ENCODE data around the gene RNPEPL1.

GRCh38 chr2:240618776-240619175 is 50.5 kb downstream of the RNPEPL1 start:
- TF ChIP-seq GATA2 (IDR thresholded peaks at IDR 0.05; ENCODE audit: low read depth, low read length) (no peak), GATA3 (IDR thresholded peaks at IDR 0.05; ENCODE audit: low read depth, low read length) (no peak)

Data from SH-SY5Y (cell line).